ENCODE results near the gene SCG3. TPM values are rescaled to one million over a fixed set of nuclear protein-coding genes. Genes with fewer than 3 reads are reported as not detected.

The SCG3 gene
- total and polyA plus RNA-seq, 2 of the 4 experiments (the other 2 are of a cell fraction), result 0.02 TPM; not detected in 1

DNA sequence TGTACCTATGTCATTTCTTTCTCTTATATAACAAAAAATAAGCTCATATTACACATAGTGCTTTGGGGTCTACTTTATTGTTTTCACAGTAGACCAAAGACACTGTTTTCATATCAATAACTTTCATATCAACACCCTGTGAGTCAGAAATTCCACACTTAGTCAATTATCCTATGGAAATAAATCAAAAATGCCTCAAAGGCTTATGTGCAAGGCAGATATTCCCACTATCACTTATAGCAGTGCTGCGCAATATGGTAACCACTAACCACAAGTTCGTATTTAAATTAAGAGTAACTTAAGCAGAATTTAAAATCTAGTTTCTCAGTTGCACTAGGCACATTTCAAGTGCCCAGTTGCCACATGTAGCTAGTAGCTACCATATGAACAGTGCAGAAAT is 15.9 kb downstream of the SCG3 start:
- no peaks in the 10 kb centered on the region for H3K9me1 ChIP-seq (ENCODE audit: insufficient read depth, low read length)
- no peak overlapping the region for H2BK120ac ChIP-seq (ENCODE audit: low read depth, low read length)
- 75% methylated on average over 2 of the region's 2 CpGs; no CpG with 5 or more reads in 1 of the 2 experiments for WGBS, 2 experiments (ENCODE audit: extremely low coverage in 2 of 2, insufficient read length in 1 of 2)
- dilution Hi-C loops (cut with HindIII; ENCODE audit: low sequenced_read_pairs, unreplicated experiment), result no loop called here
- in situ Hi-C loops (cut with MboI; ENCODE audit: low sequenced_read_pairs), result no loop called here
- no peak overlapping the region for H2BK5ac ChIP-seq (ENCODE audit: low read depth, low read length, poor library complexity, severe bottlenecking)
- no peak overlapping the region for H3K56ac ChIP-seq (ENCODE audit: extremely low read depth, insufficient read depth, low read length)
- H3K4me3 ChIP-seq (ENCODE audit: insufficient read depth, low read depth, low read length), result no peak overlapping the region
- no peaks in the 10 kb centered on the region for H3K9me3 ChIP-seq (ENCODE audit: control insufficient read depth, insufficient read depth, low read length)
- H2AFZ ChIP-seq (replicated peaks; ENCODE audit: low read length, poor library complexity), result no peak overlapping the region
- no peak overlapping the region for H3K9ac ChIP-seq (ENCODE audit: low read depth, low read length)
- CTCF ChIA-PET, result no interaction called here
- ATAC-seq (ENCODE audit: low read depth), result no peak
- H3K18ac ChIP-seq (ENCODE audit: low read depth, low read length), result no peak overlapping the region
- BruUV-seq (replicated peaks), result no TSS peak
- no peak overlapping the region for H3K23ac ChIP-seq (ENCODE audit: low read depth, low read length)
- no peaks in the 10 kb centered on the region for H3K4me1 ChIP-seq (ENCODE audit: control insufficient read depth, insufficient read depth, low read length)
- H3K4ac ChIP-seq (ENCODE audit: low read depth, low read length), result no peak overlapping the region
- no peaks in the 10 kb centered on the region for H3K36me3 ChIP-seq (ENCODE audit: control insufficient read depth, insufficient read depth, low read length)
- no peak overlapping the region for H3K27ac ChIP-seq (ENCODE audit: insufficient read depth, low read length)
- H3K14ac ChIP-seq (replicated peaks; ENCODE audit: low read depth, low read length), result no peak overlapping the region
- H4K91ac ChIP-seq (ENCODE audit: insufficient read depth, low read depth, low read length), result no peak overlapping the region
- H3K79me1 ChIP-seq (ENCODE audit: low read depth in 1 of 2, low read length in 2 of 2), result no peaks in the 10 kb centered on the region
- H3K4me2 ChIP-seq (ENCODE audit: low read depth, low read length), result no peak overlapping the region
- no peak overlapping the region for H2AK9ac ChIP-seq (replicated peaks; ENCODE audit: low read depth, low read length, poor library complexity)
- no peak for DNase-seq
- TF ChIP-seq NFE2L2 (IDR thresholded peaks at IDR 0.05; ENCODE audit: low read depth, low read length) (no peak), RAD21 (IDR thresholded peaks at IDR 0.05; ENCODE audit: low read length) (no peak), CTCF (conservative IDR thresholded peaks at IDR 0.05; ENCODE audit: low read depth, low read length) (no peak), CEBPB (IDR thresholded peaks at IDR 0.05; ENCODE audit: low read depth, low read length) (no peak), CHD1 (IDR thresholded peaks at IDR 0.05; ENCODE audit: low read depth, low read length) (no peak), FOS (IDR thresholded peaks at IDR 0.05; ENCODE audit: low read depth, low read length) (no peak), MAFK (IDR thresholded peaks at IDR 0.05; ENCODE audit: low read depth, low read length) (no peak), RCOR1 (IDR thresholded peaks at IDR 0.05; ENCODE audit: insufficient replicate concordance, low read length) (no peak)
- TF ChIP-seq, protein P1, sequence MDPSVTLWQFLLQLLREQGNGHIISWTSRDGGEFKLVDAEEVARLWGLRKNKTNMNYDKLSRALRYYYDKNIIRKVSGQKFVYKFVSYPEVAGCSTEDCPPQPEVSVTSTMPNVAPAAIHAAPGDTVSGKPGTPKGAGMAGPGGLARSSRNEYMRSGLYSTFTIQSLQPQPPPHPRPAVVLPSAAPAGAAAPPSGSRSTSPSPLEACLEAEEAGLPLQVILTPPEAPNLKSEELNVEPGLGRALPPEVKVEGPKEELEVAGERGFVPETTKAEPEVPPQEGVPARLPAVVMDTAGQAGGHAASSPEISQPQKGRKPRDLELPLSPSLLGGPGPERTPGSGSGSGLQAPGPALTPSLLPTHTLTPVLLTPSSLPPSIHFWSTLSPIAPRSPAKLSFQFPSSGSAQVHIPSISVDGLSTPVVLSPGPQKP (IDR thresholded peaks at IDR 0.05; ENCODE audit: borderline replicate concordance, low read depth, low read length), result no peak
- H2AK5ac ChIP-seq (ENCODE audit: low read depth, low read length), result no peak overlapping the region
- POLR2A ChIA-PET (ENCODE audit: unreplicated experiment), result no interaction called here
- H3K27me3 ChIP-seq (ENCODE audit: control insufficient read depth, insufficient read depth, low read length), result peaks cover 17% of the 10 kb centered on the region
- H4K5ac ChIP-seq (ENCODE audit: low read depth, low read length), result no peak overlapping the region
- no peak overlapping the region for H2BK15ac ChIP-seq (ENCODE audit: low read depth, low read length)
- no peak overlapping the region for H2BK20ac ChIP-seq (ENCODE audit: low read depth, low read length)
- no peaks in the 10 kb centered on the region for H4K20me1 ChIP-seq (ENCODE audit: insufficient read depth, low read length)
- H4K8ac ChIP-seq (ENCODE audit: low read depth in 2 of 2, low read length in 2 of 2), result no peak overlapping the region
- intact Hi-C loops (cut with micrococcal nuclease), result no loop called here
